ENCODE data around the gene SNTN. TPM values are rescaled to one million over a fixed set of nuclear protein-coding genes. Genes with fewer than 3 reads are reported as not detected.
A peak's percentile ranks its signal among the peaks of the same experiment; 100 is the strongest.

Gene SNTN
- total RNA-seq, 1 experiment from 2014 or later = not detected

DNA sequence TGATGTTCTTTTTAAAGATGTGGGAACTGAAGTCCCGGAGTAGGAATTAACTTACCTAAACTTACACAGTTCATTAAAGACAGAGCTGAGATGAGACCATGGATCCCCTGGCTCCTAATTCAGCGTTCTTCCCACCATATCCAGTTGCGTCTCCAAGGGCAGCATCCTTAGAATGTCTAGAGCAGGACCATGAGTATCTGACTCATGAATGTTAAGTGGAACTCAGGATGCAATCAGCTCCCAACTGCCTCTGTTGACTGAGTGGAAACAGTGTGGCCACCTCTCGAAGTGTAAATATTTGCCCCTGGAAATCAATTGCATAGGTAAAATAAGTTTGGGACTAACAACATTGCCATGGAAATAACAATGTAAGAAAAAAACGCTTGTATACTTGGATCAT is 2.5 kb downstream of the SNTN start:
- no peaks in the 10 kb centered on the region for H3K4me1 ChIP-seq
- H3K9me3 ChIP-seq (replicated peaks) = no peaks in the 10 kb centered on the region
- no peak for DNase-seq
- no peaks in the 10 kb centered on the region for H3K27me3 ChIP-seq
- H3K4me3 ChIP-seq = no peak overlapping the region
- H3K27ac ChIP-seq = no peak overlapping the region
- no peaks in the 10 kb centered on the region for H3K36me3 ChIP-seq

DNA sequence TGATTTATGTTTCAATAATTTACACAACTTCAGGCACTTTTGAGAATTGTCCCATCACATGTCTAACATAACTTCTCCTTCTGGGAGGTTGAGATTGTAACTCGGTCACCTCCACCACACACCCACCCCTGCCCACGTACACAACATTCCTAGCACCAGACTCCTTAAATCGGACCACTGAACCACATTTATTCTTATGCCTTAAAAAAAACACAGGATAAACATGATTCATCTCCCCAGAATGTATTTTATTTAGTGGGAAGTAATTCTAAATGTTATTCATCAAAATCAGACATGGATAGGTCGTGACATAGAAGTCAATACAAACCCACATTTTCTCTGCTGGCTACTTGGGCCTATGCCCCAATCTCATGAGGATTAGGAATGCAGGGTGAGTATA is 3.0 kb downstream of the SNTN start:
- Histone ChIP-seq H3K27me3 (no peaks in the 10 kb centered on the region), H3K9me3 (replicated peaks) (no peaks in the 10 kb centered on the region), H3K27ac (no peak overlapping the region), H3K36me3 (no peaks in the 10 kb centered on the region), H3K4me1 (no peaks in the 10 kb centered on the region), H3K4me3 (no peak overlapping the region)
- DNase-seq = no peak

DNA sequence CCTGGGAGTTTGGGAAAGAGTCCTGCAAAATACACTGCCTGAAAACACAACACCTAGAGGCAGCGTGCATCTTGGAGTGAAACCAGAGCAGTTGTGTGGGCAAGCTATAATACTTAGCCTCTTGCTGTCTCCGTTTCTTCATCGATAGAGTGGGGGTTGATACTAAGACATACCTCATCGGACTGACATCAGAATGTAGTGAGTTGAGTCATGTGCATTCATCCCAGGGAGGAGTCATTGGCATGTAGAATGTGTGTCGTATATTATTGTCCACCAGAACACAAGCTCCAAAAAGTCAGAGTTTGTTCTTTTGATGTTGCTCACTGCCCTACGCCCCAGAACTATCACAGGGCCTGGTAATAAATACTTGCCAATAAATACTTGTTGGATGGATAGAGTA is 4.3 kb downstream of the SNTN start:
- no peak overlapping the region for H3K4me3 ChIP-seq
- no peaks in the 10 kb centered on the region for H3K27me3 ChIP-seq
- H3K27ac ChIP-seq = no peak overlapping the region
- no peaks in the 10 kb centered on the region for H3K4me1 ChIP-seq
- no peak for DNase-seq
- H3K9me3 ChIP-seq (replicated peaks) = no peaks in the 10 kb centered on the region
- no peaks in the 10 kb centered on the region for H3K36me3 ChIP-seq

DNA sequence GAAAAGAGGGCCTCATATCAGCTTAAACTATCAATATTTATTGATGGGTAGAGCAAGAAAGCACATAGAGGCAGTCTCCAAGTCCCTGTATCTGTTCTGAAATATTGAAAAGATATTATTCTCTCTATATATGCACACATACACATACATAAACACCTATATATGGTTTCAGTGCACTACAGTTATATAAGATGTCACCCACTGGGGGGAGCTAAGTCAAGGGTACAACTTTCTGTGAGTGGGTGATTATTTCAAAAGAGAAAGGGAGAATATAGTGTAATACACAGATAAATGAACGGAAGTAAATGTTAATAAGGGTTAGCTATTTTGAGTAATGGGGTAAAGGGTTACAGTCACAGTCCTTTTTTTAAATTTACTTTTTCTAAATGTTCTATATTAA is 8.8 kb downstream of the SNTN start:
- Histone ChIP-seq H3K27me3 (no peaks in the 10 kb centered on the region), H3K27ac (no peak overlapping the region), H3K4me1 (no peaks in the 10 kb centered on the region), H3K4me3 (no peak overlapping the region), H3K9me3 (replicated peaks) (no peaks in the 10 kb centered on the region), H3K36me3 (no peaks in the 10 kb centered on the region)
- DNase-seq = peak in 1 of 2 experiments; percentile 6

DNA sequence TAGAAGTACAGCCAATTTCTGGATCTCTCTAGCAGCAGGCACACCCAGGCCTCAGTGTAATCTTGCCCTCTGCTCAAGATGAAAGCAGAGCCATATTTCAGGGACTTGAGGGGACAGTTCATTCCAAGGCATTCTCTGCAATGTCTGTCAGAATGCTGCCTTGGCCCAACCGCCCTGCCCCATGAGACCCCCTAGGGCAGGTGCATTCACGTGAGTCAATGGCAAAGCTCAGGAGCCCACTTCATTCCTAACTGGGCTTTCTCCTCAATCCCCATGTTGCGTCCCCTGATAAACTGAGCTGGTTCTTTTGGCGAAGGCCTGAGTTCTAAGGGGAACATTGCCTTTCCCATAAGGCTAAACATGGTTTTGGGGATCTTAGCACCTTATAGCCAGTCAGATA is 9.5 kb downstream of the SNTN start:
- no peak for DNase-seq
- no peaks in the 10 kb centered on the region for H3K36me3 ChIP-seq
- no peaks in the 10 kb centered on the region for H3K27me3 ChIP-seq
- no peak overlapping the region for H3K27ac ChIP-seq
- no peaks in the 10 kb centered on the region for H3K4me1 ChIP-seq
- H3K9me3 ChIP-seq (replicated peaks) = no peaks in the 10 kb centered on the region
- H3K4me3 ChIP-seq = no peak overlapping the region

DNA sequence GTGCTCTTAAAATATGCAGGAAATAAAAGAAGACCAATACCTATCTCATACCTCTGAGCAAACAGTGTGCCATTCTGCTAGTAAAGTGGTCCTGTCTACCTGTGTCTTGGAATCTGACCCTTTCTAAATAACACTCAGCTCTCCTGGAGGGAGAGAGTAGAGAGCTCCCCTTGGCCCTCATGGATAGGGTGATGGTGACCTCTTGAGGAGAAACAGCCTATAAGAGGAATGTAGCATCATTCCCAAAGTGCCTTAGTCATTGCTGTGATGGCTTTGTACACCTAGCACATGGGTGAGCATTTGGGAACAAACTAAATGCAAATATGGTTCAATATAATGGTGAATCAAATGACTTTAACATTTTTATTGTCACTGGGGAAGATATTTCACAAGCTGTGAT is 10.0 kb downstream of the SNTN start:
- no peak for DNase-seq
- H3K27ac ChIP-seq = no peak overlapping the region
- H3K27me3 ChIP-seq = no peaks in the 10 kb centered on the region
- H3K36me3 ChIP-seq = no peaks in the 10 kb centered on the region
- no peaks in the 10 kb centered on the region for H3K9me3 ChIP-seq (replicated peaks)
- H3K4me3 ChIP-seq = no peak overlapping the region
- H3K4me1 ChIP-seq = no peaks in the 10 kb centered on the region

DNA sequence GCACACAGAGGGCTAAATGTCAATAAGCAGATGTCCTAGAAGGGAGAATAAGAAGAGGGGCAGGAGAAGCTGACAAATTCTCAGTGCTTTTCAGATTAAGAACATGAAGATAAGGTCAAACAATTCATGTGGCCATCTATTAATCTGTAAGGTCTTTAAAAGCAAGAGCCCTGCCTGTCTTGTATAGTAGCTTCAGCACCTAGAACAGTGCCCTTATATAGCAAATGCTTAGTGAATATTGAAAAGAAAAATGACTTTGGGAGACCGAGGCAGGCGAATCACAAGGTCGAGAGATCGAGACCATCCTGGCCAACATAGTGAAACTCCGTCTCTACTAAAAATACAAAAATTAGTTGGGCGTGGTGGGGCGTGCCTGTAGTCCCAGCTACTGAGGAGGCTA is 18.1 kb downstream of the SNTN start:
- Histone ChIP-seq H3K9me3 (replicated peaks) (no peaks in the 10 kb centered on the region), H3K4me1 (no peaks in the 10 kb centered on the region), H3K4me3 (no peak overlapping the region), H3K27ac (no peak overlapping the region), H3K36me3 (no peaks in the 10 kb centered on the region), H3K27me3 (no peaks in the 10 kb centered on the region)
- no peak for DNase-seq

DNA sequence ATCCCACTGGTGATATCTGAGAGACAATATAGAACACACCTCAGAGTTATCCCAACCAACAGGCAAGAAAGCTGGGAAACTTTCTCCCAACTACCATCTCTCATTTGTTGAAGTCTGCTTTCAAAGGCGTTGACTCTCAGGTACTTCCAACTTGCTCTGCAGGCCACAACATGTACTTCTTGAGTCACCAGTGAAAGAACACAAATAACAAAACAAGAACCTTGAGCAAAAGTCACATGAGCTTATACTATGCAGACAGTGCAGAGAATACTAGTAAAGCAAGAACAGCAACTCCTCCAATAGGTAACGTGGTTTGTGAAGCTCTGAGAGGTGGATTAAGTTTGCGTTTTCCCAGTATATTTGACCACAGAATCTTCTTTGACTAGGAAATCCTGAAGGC is 20.6 kb downstream of the SNTN start:
- no peak for DNase-seq
- Histone ChIP-seq H3K9me3 (replicated peaks) (no peaks in the 10 kb centered on the region), H3K27ac (no peak overlapping the region), H3K27me3 (no peaks in the 10 kb centered on the region), H3K4me3 (no peak overlapping the region), H3K4me1 (no peaks in the 10 kb centered on the region), H3K36me3 (no peaks in the 10 kb centered on the region)

DNA sequence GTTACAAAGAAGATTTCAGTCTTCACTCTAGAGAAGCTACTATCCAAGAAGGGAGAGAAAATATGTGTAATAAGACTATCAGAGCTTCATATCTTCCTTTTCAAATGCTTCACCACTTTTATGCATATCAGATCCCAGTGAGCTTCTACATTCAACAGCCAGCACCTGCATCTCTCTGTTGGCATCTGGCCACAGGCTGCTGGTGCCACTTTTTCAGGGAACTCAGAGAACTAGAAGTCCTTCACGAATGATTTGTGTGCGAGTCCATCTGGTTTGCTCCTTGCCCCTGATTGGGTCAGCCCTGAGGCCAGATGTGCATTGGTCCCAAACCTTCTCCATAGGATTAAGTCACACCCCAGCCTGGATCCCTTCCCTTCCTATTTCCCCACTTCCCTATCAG is 22.1 kb downstream of the SNTN start:
- no peaks in the 10 kb centered on the region for H3K9me3 ChIP-seq (replicated peaks)
- DNase-seq = no peak
- no peaks in the 10 kb centered on the region for H3K4me1 ChIP-seq
- no peak overlapping the region for H3K27ac ChIP-seq
- H3K36me3 ChIP-seq = no peaks in the 10 kb centered on the region
- H3K4me3 ChIP-seq = no peak overlapping the region
- no peaks in the 10 kb centered on the region for H3K27me3 ChIP-seq

DNA sequence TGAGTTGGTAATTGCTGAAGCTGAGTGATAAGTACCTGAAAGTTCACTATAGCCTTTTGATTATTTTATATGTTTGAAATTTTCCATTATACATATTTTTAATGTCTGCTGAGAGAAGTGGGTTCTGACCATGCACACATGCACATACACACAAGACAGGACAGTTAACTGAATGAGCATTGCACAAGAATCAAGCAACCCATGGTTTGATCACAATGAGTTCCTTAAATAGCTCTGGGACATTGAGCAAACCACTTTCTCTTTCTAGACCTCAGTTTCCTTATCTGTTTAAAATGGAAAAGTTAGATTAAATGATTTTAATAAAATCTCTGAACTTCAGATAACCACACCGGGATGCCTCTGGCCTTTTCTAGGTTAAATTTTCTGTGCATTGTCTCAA is 26.7 kb downstream of the SNTN start:
- no peak for DNase-seq
- no peak overlapping the region for H3K27ac ChIP-seq
- no peaks in the 10 kb centered on the region for H3K9me3 ChIP-seq (replicated peaks)
- no peaks in the 10 kb centered on the region for H3K27me3 ChIP-seq
- no peak overlapping the region for H3K4me3 ChIP-seq
- H3K36me3 ChIP-seq = no peaks in the 10 kb centered on the region
- H3K4me1 ChIP-seq = no peaks in the 10 kb centered on the region

DNA sequence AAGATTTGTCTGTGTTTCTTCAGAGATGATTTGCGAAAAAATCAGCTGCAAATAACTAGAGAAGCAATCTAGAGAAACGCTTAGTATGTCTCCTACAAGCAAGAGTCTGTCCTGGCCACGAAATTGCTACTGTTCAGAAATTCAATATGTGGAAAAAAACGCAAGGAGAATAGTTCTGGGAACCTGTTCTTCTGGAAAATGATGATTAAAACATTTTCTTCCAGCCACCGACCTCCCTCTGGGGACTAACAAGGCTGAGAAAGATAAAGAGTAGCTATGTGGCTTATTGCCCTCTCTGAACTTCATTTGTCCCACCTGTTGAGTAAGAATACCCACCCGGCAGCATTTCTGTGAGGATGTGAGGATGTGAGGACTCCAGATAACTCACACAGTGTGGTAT is 31.6 kb downstream of the SNTN start:
- no peaks in the 10 kb centered on the region for H3K36me3 ChIP-seq
- H3K4me1 ChIP-seq = no peaks in the 10 kb centered on the region
- H3K27me3 ChIP-seq = no peaks in the 10 kb centered on the region
- DNase-seq = no peak
- H3K27ac ChIP-seq = no peak overlapping the region
- H3K4me3 ChIP-seq = no peak overlapping the region
- no peaks in the 10 kb centered on the region for H3K9me3 ChIP-seq (replicated peaks)

DNA sequence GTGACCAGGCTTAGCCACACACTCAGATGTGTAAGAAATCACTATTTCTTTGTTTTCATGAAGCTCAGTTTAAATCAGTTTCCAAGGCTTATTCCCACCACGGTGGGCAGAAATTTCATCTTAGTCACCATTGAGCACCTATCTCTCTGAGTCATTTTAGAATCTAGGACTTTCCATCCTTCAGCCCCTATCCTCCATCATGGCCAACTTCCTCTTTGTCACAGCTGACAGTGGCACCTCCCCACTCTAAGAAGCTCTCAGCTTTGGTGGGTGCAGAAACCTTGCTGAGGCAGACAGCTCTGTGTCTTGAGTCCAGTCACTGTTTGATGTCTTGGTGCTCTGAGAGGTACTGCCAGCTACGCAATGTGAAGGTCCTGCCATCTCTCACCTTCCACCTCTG is 32.9 kb downstream of the SNTN start:
- H3K4me1 ChIP-seq = no peaks in the 10 kb centered on the region
- no peak overlapping the region for H3K4me3 ChIP-seq
- H3K36me3 ChIP-seq = no peaks in the 10 kb centered on the region
- no peaks in the 10 kb centered on the region for H3K27me3 ChIP-seq
- DNase-seq = no peak
- H3K27ac ChIP-seq = no peak overlapping the region
- no peaks in the 10 kb centered on the region for H3K9me3 ChIP-seq (replicated peaks)

DNA sequence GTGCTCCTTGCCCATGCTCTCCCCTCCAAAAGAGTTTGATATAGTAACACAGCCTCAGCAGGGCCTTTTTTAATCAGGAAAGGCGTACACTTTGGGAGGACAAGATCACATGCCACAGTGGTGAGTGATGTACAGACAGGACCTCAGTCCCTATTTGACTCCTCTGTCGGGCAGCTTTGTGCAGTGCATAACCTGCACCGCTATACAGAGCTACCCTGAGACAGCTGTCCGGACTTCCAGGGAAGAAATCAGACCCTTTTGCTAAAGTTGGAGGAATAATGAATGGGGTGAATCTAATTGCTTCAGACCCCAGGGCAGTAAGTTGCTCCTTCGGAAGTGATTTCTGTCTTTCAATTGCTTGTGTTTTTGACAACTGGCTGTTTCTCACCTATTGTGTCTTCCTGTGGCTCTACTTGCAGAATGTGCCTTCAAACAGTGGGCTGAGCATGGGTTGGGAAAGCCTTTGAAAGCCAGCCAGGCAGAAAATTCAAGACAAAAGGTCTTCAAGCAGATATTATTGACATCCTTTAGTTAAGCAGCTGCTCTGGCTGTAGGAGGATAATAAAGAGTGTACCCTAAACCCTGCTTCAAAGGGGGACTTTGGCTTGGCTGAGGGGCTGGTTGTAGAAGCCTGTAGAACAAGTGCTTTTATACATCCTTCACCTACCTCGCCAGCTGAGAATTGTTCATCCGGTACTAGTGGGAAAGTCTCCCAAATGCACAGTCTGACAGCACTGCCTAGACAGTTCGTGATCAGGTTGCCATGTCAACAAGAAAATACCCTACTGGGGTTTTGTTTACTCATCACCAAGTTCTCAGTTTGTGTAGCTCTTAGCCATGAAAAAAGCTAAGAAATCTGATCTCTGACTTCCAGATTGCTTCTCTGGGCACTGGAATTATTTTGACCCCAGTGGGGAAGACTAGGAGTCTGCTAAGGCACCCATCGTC is 35.1 kb downstream of the SNTN start:
- Histone ChIP-seq H3K36me3 (no peaks in the 10 kb centered on the region), H3K27me3 (no peaks in the 10 kb centered on the region), H3K4me3 (no peak overlapping the region), H3K9me3 (replicated peaks) (no peaks in the 10 kb centered on the region), H3K27ac (no peak overlapping the region), H3K4me1 (no peaks in the 10 kb centered on the region)
- no peak for DNase-seq

DNA sequence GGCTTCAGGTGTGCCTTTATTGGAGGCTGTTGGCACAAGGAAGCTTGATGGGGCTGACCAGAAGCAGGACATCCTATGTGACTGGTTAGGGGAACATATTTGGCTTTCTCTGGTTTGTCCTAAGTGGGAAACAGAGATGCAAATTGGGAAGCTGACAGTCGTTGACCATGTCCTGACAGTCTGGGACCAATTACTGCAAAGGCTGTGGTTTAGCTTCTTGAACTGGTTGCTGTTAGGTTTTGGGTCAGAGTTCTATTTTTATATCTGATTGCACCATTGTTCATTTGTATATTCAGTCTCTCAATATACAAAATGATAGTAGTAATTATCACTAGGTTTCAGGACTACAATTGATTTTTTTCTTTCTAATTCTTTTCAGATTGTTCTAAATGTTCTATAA is 36.8 kb downstream of the SNTN start:
- Histone ChIP-seq H3K9me3 (replicated peaks) (no peaks in the 10 kb centered on the region), H3K4me3 (no peak overlapping the region), H3K36me3 (no peaks in the 10 kb centered on the region), H3K4me1 (no peaks in the 10 kb centered on the region), H3K27ac (no peak overlapping the region), H3K27me3 (no peaks in the 10 kb centered on the region)
- DNase-seq = no peak

DNA sequence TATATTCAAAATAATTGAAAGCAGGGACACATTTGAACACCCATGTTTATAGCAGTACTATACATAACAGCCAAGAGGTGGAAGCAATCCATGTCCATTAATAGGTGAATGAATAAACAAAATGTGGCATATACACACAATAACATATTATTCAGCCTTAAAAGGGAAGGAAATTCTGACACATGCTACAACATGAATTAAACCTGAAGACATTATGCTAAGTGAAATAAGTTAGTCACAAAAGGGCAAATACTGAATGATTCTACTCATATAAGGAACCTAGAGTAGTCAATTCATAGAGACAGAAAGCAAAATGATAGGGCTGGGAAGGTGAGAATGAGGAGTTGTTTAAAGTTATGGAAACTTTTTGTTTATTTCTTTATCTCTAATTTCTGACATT is 40.9 kb downstream of the SNTN start:
- no peak for DNase-seq
- no peak overlapping the region for H3K4me3 ChIP-seq
- no peaks in the 10 kb centered on the region for H3K4me1 ChIP-seq
- H3K9me3 ChIP-seq (replicated peaks) = no peaks in the 10 kb centered on the region
- no peak overlapping the region for H3K27ac ChIP-seq
- H3K27me3 ChIP-seq = no peaks in the 10 kb centered on the region
- no peaks in the 10 kb centered on the region for H3K36me3 ChIP-seq

DNA sequence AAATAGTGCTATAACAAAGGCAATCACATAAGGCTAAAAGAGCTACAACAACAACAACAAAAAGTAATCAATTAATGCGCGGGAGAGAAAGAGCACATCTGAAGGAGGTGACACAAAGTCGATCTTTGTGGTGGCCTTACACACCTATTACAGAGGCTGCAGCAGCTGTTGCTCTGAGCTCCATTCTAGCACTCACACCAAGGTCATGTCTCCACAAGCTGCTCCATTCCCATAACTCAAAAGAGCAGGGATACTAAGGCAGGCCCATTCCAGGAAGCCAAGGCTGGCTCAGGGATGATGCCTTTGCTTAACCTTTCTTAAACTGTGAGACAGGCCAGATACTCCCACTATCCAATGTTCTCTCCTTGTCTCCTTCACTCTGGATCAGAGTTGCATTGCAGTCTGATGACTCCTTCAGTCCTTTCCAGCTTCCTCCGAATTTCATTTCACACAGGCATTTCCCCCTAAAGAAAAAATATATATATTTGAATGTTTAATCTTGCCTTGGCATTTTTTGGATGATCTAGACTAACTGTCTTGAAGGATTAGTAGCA is 52.7 kb downstream of the SNTN start:
- H3K4me3 ChIP-seq = no peak overlapping the region
- H3K4me1 ChIP-seq = no peaks in the 10 kb centered on the region
- no peak overlapping the region for H3K27ac ChIP-seq
- H3K9me3 ChIP-seq (replicated peaks) = no peaks in the 10 kb centered on the region
- no peak for DNase-seq
- H3K27me3 ChIP-seq = no peaks in the 10 kb centered on the region
- no peaks in the 10 kb centered on the region for H3K36me3 ChIP-seq

All from SJCRH30 (cell line).